ENCODE data around the gene PIGL.

The PIGL gene

DNA sequence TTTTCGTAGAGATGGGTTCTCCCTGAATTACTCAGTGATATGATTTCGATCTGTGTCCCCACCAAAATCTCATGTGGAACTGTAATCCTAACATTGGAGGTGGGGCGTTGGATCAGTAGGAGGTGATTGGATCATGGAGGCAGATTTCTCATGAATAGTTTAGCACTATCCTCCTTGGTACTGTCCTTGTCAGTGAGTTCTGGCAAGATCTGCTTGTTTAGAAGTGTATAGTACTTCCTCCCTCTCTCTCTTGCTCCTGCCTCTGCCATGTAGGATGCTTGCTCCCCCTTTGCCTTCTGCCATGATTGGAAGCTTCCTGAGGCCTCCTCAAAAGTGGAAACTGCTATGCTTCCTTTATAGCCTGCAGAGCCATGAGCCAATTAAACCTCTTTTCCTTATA, 22.9 kb downstream of the PIGL start:
- TF ChIP-seq, protein P1, sequence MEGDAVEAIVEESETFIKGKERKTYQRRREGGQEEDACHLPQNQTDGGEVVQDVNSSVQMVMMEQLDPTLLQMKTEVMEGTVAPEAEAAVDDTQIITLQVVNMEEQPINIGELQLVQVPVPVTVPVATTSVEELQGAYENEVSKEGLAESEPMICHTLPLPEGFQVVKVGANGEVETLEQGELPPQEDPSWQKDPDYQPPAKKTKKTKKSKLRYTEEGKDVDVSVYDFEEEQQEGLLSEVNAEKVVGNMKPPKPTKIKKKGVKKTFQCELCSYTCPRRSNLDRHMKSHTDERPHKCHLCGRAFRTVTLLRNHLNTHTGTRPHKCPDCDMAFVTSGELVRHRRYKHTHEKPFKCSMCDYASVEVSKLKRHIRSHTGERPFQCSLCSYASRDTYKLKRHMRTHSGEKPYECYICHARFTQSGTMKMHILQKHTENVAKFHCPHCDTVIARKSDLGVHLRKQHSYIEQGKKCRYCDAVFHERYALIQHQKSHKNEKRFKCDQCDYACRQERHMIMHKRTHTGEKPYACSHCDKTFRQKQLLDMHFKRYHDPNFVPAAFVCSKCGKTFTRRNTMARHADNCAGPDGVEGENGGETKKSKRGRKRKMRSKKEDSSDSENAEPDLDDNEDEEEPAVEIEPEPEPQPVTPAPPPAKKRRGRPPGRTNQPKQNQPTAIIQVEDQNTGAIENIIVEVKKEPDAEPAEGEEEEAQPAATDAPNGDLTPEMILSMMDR (IDR thresholded peaks at IDR 0.05; ENCODE audit: low read depth, low read length) = no peak
- no peak overlapping the region for H3K4me3 ChIP-seq (ENCODE audit: low read depth, low read length)

DNA sequence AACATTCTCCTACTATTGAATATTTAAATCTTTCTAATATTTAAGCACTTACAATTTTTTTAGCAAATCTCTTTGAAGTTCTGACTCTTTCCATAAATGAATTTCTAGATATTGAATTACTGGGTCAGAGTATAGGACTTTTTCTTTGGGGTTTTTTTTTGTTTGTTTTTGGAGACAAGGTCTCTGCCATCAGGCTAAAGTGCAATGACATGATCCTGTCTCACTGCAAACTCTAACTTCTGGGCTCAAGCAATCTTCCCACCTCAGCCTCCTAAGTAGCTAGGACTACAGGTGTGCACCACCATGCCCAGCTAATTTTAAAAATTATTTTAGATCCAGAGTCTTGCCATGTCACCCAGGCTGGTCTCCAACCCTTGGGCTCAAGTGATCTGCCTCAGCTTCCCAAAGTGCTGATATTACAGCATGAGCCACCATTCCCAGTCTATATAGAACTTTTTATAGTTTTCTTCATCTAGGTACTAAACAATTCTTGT, 24.9 kb downstream of the PIGL start:
- TF ChIP-seq, protein P1 (IDR thresholded peaks at IDR 0.05; ENCODE audit: low read depth, low read length) = no peak
- no peak overlapping the region for H3K4me3 ChIP-seq (ENCODE audit: low read depth, low read length)

DNA sequence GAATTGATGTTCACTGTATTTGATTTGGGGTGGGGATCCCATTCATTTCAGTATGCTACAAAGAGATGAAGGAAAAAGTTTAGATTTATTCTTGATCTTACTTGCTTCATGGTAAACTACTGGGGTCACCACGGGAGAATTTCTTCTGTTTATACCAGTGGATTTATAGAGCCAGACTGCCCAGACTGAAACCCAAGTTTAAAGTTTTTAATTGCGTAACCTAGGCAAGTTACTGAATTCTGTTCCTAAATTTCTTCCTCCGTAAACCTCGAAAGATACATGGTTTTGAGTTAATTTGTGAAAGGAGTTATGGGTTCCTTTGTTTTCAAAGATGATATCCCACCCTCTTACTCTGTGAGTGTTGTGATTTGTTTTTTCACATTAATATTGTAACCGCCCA, 26.4 kb downstream of the PIGL start:
- TF ChIP-seq, protein P1 (IDR thresholded peaks at IDR 0.05; ENCODE audit: low read depth, low read length) = no peak
- H3K4me3 ChIP-seq (ENCODE audit: low read depth, low read length) = no peak overlapping the region

DNA sequence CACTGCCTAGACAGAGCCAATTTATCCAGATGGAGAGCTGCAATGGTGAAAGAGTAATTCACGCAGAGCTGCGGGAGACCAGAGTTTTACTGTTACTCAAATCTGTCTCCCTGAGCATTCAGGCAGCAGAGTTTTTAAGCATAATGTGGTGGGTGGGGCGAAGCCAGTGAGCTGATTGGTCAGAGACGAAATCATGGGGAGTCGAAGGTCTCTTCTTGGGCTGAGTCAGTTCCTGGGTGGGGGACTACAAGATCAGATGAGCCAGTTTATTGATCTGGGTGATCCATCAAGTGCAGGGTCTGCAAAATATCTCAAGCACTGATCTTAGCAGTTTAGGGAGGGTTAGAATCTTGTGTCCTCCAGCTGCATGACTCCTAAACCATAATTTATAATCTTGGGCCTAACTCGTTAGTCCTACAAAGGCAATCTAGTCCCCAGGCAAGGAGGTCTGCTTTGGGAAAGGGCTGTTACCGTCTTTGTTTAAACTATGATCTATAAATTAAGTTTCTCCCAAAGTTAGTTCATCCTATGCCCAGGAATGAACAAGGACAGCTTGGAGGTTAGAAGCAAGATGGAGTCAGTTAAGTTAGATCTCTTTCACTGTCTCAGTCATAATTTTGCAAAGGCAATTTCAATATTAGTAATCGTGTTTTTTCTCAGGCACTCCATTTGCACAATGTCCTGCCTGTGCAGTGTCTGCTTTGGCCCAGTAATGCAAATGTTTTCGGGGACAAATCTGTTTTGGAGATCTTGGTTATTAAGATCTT, 27.0 kb downstream of the PIGL start:
- TF ChIP-seq, protein P1 (IDR thresholded peaks at IDR 0.05; ENCODE audit: low read depth, low read length) = no peak
- H3K4me3 ChIP-seq (ENCODE audit: low read depth, low read length) = no peak overlapping the region

DNA sequence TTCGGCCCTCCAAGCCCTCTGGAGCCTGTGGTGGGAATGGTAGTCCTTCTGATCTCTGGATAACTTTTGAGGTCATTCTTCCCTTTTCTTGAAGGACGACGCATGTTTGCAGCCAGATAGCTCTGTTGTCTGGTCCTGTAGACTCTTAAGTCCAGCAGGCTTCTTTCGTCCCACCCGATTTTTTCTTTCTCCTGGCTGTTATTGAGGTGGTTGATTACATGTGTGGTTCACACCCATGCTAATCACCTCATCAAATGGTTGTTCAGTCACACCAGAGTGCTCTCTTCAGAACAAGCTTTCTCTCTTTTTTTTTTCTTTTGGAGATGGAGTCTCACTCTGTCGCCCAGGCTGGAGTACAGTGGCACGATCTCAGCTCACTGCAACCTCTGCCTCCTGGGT, 30.6 kb downstream of the PIGL start:
- TF ChIP-seq, protein P1 (IDR thresholded peaks at IDR 0.05; ENCODE audit: low read depth, low read length) = no peak
- H3K4me3 ChIP-seq (ENCODE audit: low read depth, low read length) = no peak overlapping the region

DNA sequence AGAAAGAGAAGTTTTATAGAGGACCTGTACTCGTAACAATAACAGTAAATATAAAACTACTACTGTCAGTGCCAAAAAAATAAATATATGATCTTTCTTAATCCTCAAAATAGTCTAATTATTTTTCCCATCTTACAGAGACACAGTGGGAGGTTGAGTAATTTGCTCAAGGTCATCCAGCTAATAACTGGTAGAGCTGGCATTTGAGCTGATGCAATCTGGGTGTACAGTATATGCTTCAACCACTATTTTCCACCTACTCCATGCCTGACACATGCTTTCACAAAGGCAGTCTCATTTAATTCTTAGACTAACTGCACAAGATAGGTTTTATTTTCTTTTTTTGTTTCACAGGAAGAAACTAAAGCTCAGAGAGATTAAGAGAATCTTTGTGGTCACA, 33.6 kb downstream of the PIGL start:
- no peak overlapping the region for H3K4me3 ChIP-seq (ENCODE audit: low read depth, low read length)
- TF ChIP-seq, protein P1 (IDR thresholded peaks at IDR 0.05; ENCODE audit: low read depth, low read length) = no peak

DNA sequence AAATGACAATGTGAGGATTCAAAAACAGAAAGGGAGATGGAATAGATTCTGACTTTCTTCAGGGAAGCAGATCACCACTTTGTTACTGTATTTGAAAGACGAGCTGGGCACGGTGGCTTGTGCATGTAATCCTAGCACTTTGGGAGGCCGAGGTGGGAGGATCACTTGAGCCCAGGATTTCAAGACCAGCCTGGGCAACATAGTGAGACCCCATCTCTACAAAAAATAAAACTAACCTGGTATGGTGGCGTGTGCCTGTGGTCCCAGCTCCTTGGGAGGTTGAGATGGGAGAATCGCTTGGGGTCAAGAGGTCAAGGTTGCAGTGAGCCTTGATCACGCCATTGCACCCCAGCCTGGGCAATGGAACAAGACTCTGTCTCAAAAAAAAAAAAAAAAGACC, 34.0 kb downstream of the PIGL start:
- H3K4me3 ChIP-seq (ENCODE audit: low read depth, low read length) = no peak overlapping the region
- TF ChIP-seq, protein P1 (IDR thresholded peaks at IDR 0.05; ENCODE audit: low read depth, low read length) = no peak

Measured in WI38 (cell line).